GM10266 (cell line): ENCODE data around the gene SUSD2.
"Not testable (repeated sequence)": the region's sequence is repeated elsewhere in the genome, so short reads cannot be mapped to it uniquely, and the experiment has no call there.

Experiments used
- DNase-seq: peaks from one replicate; pipeline ENCODE4 v3.0.0; 2012; ENCODE audit errors: extremely low spot score
- CTCF ChIP-seq: IDR thresholded peaks from 2 replicates; pipeline ENCODE4 v1.5.1; 2012; ENCODE audit warnings: mild to moderate bottlenecking, low read depth; ENCODE audit not compliant: control insufficient read depth, insufficient read depth; ENCODE audit errors: missing control alignments

SUSD2 gene

GRCh38 chr22:24191381-24191841, 10.1 kb downstream of the SUSD2 start:
- no peak for TF ChIP-seq CTCF
- DNase-seq, result peak; percentile 19

- no peak for DNase-seq
- no peak for TF ChIP-seq CTCF
Measured at GRCh38 chr22:24191893-24192292, 10.6 kb downstream of the SUSD2 start.

- DNase-seq, result no peak
- TF ChIP-seq CTCF, result no peak
Measured at GRCh38 chr22:24198682-24199052, 17.4 kb downstream of the SUSD2 start.

GRCh38 chr22:24200619-24201212, 19.4 kb downstream of the SUSD2 start:
- no peak for DNase-seq

GRCh38 chr22:24201681-24202614, 20.7 kb downstream of the SUSD2 start:
- no peak for DNase-seq
- TF ChIP-seq CTCF, result no peak

More at GRCh38 chr22:24200619-24201212, 19.4 kb downstream of the SUSD2 start:
- no peak for TF ChIP-seq CTCF

- not testable (repeated sequence) for DNase-seq
Measured at GRCh38 chr22:24203856-24204255, 22.6 kb downstream of the SUSD2 start.

- no peak for TF ChIP-seq CTCF
Measured at GRCh38 chr22:24205438-24206195, 24.3 kb downstream of the SUSD2 start.

GRCh38 chr22:24206460-24207263, 25.4 kb downstream of the SUSD2 start:
- not testable (repeated sequence) for DNase-seq

More at GRCh38 chr22:24205438-24206195, 24.3 kb downstream of the SUSD2 start:
- DNase-seq, result no peak
